CD4-positive, alpha-beta T cell treated with Interleukin-6 at 100 ng/mL for 8 hours (primary cell): Measurements from ENCODE around the gene RNASE8.

Experiments used
- DNase-seq: peaks from one replicate; pipeline ENCODE4 v3.0.0-alpha.2; 2020; ENCODE audit warnings: mixed read lengths, low spot score

Gene RNASE8

GRCh38 chr14:21053184-21054122 is 4.2 kb upstream of the RNASE8 start:
- no peak for DNase-seq

GRCh38 chr14:21054123-21054767 is 3.4 kb upstream of the RNASE8 start:
- DNase-seq = no peak

- no peak for DNase-seq
Measured at GRCh38 chr14:21054768-21055145, 2.9 kb upstream of the RNASE8 start.

GRCh38 chr14:21055432-21056117 is 2.0 kb upstream of the RNASE8 start:
- no peak for DNase-seq

GRCh38 chr14:21056520-21057163 is 980 bp upstream of the RNASE8 start:
- no peak for DNase-seq

GRCh38 chr14:21058903-21059302 is 1.3 kb downstream of the RNASE8 start:
- DNase-seq = no peak

GRCh38 chr14:21059842-21060613 is 2.4 kb downstream of the RNASE8 start:
- no peak for DNase-seq

- DNase-seq = no peak
Measured at GRCh38 chr14:21060614-21061346, 3.2 kb downstream of the RNASE8 start.

GRCh38 chr14:21061347-21061668 is 3.7 kb downstream of the RNASE8 start:
- DNase-seq = no peak

- no peak for DNase-seq
Measured at GRCh38 chr14:21063479-21063878, 5.9 kb downstream of the RNASE8 start.

- DNase-seq = no peak
Measured at GRCh38 chr14:21066882-21067502, 9.4 kb downstream of the RNASE8 start.

GRCh38 chr14:21068521-21069387 is 11.1 kb downstream of the RNASE8 start:
- peak; percentile 59 for DNase-seq

GRCh38 chr14:21069388-21070082 is 11.9 kb downstream of the RNASE8 start:
- DNase-seq = no peak

GRCh38 chr14:21070083-21070609 is 12.5 kb downstream of the RNASE8 start, which contains the start of gene ARHGEF40:
Gene ARHGEF40, plus strand, starts transcription at chr14:21070304. Its CDS starts 93 bp downstream, at chr14:21070397.
- no peak for DNase-seq

- no peak for DNase-seq
Measured at GRCh38 chr14:21070610-21071224, 13.1 kb downstream of the RNASE8 start.

- DNase-seq = peak; percentile 42
Measured at GRCh38 chr14:21071225-21072030, 13.8 kb downstream of the RNASE8 start.

- DNase-seq = no peak
Measured at GRCh38 chr14:21072031-21072473, 14.4 kb downstream of the RNASE8 start.
